Tibial nerve (tissue), 4 donors: Measurements from ENCODE around the gene PGPEP1. TPM values are rescaled to one million over a fixed set of nuclear protein-coding genes. Genes with fewer than 3 reads are reported as not detected.
A peak's percentile ranks its signal among the peaks of the same experiment; 100 is the strongest.

Source experiments
- DNase-seq, 2 donors: peaks; one replicate each; pipeline ENCODE4 v3.0.0-alpha.2; 2019; ENCODE audit warnings: low spot score in 2 of 2
- H3K27ac ChIP-seq, 4 donors: fragments of 200-600 bp; sonication (generic) in 3 of 4; one replicate each; pipeline ENCODE4 v1.5.1; 2017 to 2019; ENCODE audit warnings: mild to moderate bottlenecking in 1 of 4
- H3K27me3 ChIP-seq, 2 donors: fragments of 200-600 bp; sonication (generic) in 1 of 2; one replicate each; pipeline versions ENCODE4 v1.5.1 to v1.6.0; 2017 to 2019
- H3K36me3 ChIP-seq, 3 donors: fragments of 200-600 bp; sonication (generic); one replicate each; pipeline ENCODE4 v1.5.1; 2018 to 2019
- H3K4me1 ChIP-seq, 4 donors: fragments of 200-600 bp; sonication (generic) in 3 of 4; one replicate each; pipeline ENCODE4 v1.5.1; 2017 to 2019
- H3K4me3 ChIP-seq, 4 donors: fragments of 200-600 bp; sonication (generic) in 3 of 4; one replicate each; pipeline ENCODE4 v1.5.1; 2017 to 2019; ENCODE audit warnings: mild to moderate bottlenecking in 1 of 4, moderate library complexity in 1 of 4
- H3K9me3 ChIP-seq, 4 donors: fragments of 200-600 bp; sonication (generic) in 3 of 4; one replicate each; pipeline ENCODE4 v1.5.1; 2017 to 2019
- CTCF ChIP-seq, 5 experiments: fragments of 200-600 bp in 3 of 5; fragments of 450-650 bp in 2 of 5; sonication (generic) in 3 of 5; IDR thresholded peaks; one replicate each; pipeline ENCODE4 v1.5.1; 2016 to 2019; ENCODE audit warnings: antibody characterized with exemption in 5 of 5, mild to moderate bottlenecking in 3 of 5, moderate library complexity in 2 of 5
- EP300 ChIP-seq, 2 donors: sonication (generic); formaldehyde crosslinking; IDR thresholded peaks; one replicate each; pipeline ENCODE4 v1.6.1; 2017; ENCODE audit warnings: antibody characterized with exemption in 2 of 2, mild to moderate bottlenecking in 1 of 2
- POLR2A ChIP-seq, 2 donors: fragments of 450-650 bp; IDR thresholded peaks; one replicate each; pipeline ENCODE4 v1.6.1; 2017; ENCODE audit warnings: antibody characterized with exemption in 2 of 2, mild to moderate bottlenecking in 2 of 2, moderate library complexity in 2 of 2
- WGBS, 2 donors: methylation state at CpG; one replicate each; pipeline ENCODE4 v1.1.5; 2018; 5-methylcytosine and 5-hydroxymethylcytosine counted together
- total RNA-seq, 4 donors: library from RNA; depleted of rRNA; stranded (reverse); fragments of >200 nt; gene quantifications; one replicate each; pipeline ENCODE4 v1.1.0, GENCODE V29; 2016

The PGPEP1 gene
- total RNA-seq, 4 donors from 2014 or later, result 15.9 to 27.9 (median 20.1) TPM

- peak; percentile 47 to 70 for DNase-seq
- WGBS, 2 donors, result 35 to 56% methylated on average over 18 to 31 of the region's 33 CpGs
- Histone ChIP-seq H3K36me3 (no peaks in the 10 kb centered on the region), H3K4me1 (peaks cover 0 to 37% (median 10%) of the 10 kb centered on the region in 4 donors), H3K9me3 (no peaks in the 10 kb centered on the region), H3K27ac (peak within 1 kb of the TSS in 3 of 4 donors; percentile 17 to 65 (median 41)), H3K27me3 (no peaks in the 10 kb centered on the region), H3K4me3 (peak within 1 kb of the TSS in 2 of 4 donors; percentile 1 to 35)
- TF ChIP-seq POLR2A (IDR thresholded peaks at IDR 0.05) (peak in 1 of 2 donors; percentile 40), CTCF (IDR thresholded peaks at IDR 0.05) (peak in 4 of 5 experiments; percentile 31 to 56 (median 34)), EP300 (IDR thresholded peaks at IDR 0.05) (peak in 1 of 2 donors; percentile 21)
Observed at GRCh38 chr19:18385675-18386542, 45.5 kb downstream of the PGPEP1 start, which contains the start of gene GDF15. Gene GDF15 (plus strand): TSS chr19:18386158. CDS start chr19:18386190, 32 bp downstream.

GRCh38 chr19:18386543-18387271 is 46.3 kb downstream of the PGPEP1 start:
- no peak for TF ChIP-seq CTCF (IDR thresholded peaks at IDR 0.05)
- TF ChIP-seq EP300 (IDR thresholded peaks at IDR 0.05), result peak in 1 of 2 donors; percentile 43
- Histone ChIP-seq H3K4me3 (peak overlapping the region in 2 of 4 donors; percentile 1 to 35), H3K36me3 (no peaks in the 10 kb centered on the region), H3K27ac (peak overlapping the region in 3 of 4 donors; percentile 17 to 65 (median 41)), H3K4me1 (peaks cover 0 to 33% (median 10%) of the 10 kb centered on the region in 4 donors), H3K9me3 (no peaks in the 10 kb centered on the region), H3K27me3 (no peaks in the 10 kb centered on the region)
- WGBS, 2 donors, result 78 to 85% methylated on average over 14 of the region's 14 CpGs
- peak; percentile 22 to 54 for DNase-seq

GRCh38 chr19:18388100-18388959 is 47.9 kb downstream of the PGPEP1 start:
- H3K9me3 ChIP-seq, result no peaks in the 10 kb centered on the region
- H3K4me1 ChIP-seq, result peaks cover 0 to 33% (median 13%) of the 10 kb centered on the region in 4 donors
- DNase-seq, result peak; percentile 61 to 71
- peak in 1 of 2 donors; percentile 59 for TF ChIP-seq EP300 (IDR thresholded peaks at IDR 0.05)
- peak; percentile 99 to 100 (median 99) for TF ChIP-seq CTCF (IDR thresholded peaks at IDR 0.05)
- TF ChIP-seq POLR2A (IDR thresholded peaks at IDR 0.05), result no peak
- WGBS, 2 donors, result 13 to 16% methylated on average over 32 to 51 of the region's 86 CpGs
- H3K36me3 ChIP-seq, result no peaks in the 10 kb centered on the region
- H3K27me3 ChIP-seq, result no peaks in the 10 kb centered on the region
- H3K4me3 ChIP-seq, result peak overlapping the region; percentile 4 to 47 (median 41)
- H3K27ac ChIP-seq, result peak overlapping the region in 3 of 4 donors; percentile 38 to 47 (median 42)

GRCh38 chr19:18388960-18389725 is 48.7 kb downstream of the PGPEP1 start:
- 79 to 88% methylated on average over 13 of the region's 13 CpGs for WGBS, 2 donors
- peaks cover 0 to 33% (median 13%) of the 10 kb centered on the region in 4 donors for H3K4me1 ChIP-seq
- peak overlapping the region in 1 of 4 donors; percentile 39 for H3K4me3 ChIP-seq
- no peaks in the 10 kb centered on the region for H3K9me3 ChIP-seq
- H3K27me3 ChIP-seq, result no peaks in the 10 kb centered on the region
- H3K27ac ChIP-seq, result peak overlapping the region in 1 of 4 donors; percentile 42
- no peak for TF ChIP-seq EP300 (IDR thresholded peaks at IDR 0.05)
- TF ChIP-seq POLR2A (IDR thresholded peaks at IDR 0.05), result no peak
- TF ChIP-seq CTCF (IDR thresholded peaks at IDR 0.05), result no peak
- no peak for DNase-seq
- H3K36me3 ChIP-seq, result no peaks in the 10 kb centered on the region
